Peyer's patch (tissue), 4 donors: Measurements from ENCODE around the gene IGSF22. TPM values are rescaled to one million over a fixed set of nuclear protein-coding genes. Genes with fewer than 3 reads are reported as not detected.

Source experiments
- DNase-seq, 3 donors: peaks; one replicate each; pipeline ENCODE4 v3.0.0-alpha.2; 2017 to 2019
- H3K27ac ChIP-seq, 4 donors: fragments of 200-600 bp; sonication (generic); one replicate each; pipeline ENCODE4 v1.5.1; 2016 to 2019
- H3K27me3 ChIP-seq, 2 donors: fragments of 200-600 bp; sonication (generic); one replicate each; pipeline ENCODE4 v1.5.1; 2019
- H3K36me3 ChIP-seq, 3 donors: fragments of 200-600 bp; sonication (generic); one replicate each; pipeline ENCODE4 v1.5.1; 2016 to 2019
- H3K4me1 ChIP-seq, 4 donors: fragments of 200-600 bp; sonication (generic); one replicate each; pipeline ENCODE4 v1.5.1; 2016 to 2019
- H3K4me3 ChIP-seq, 4 donors: fragments of 200-600 bp; sonication (generic); 1 replicate in 3 of 4; 2 replicates in 1 of 4; pipeline ENCODE4 v1.5.1; 2016 to 2019; ENCODE audit warnings: mild to moderate bottlenecking in 1 of 4
- H3K9me3 ChIP-seq, 4 donors: fragments of 200-600 bp; sonication (generic); one replicate each; pipeline ENCODE4 v1.5.1; 2016 to 2019; ENCODE audit warnings: mild to moderate bottlenecking in 1 of 4
- POLR2A ChIP-seq, 2 donors: fragments of 450-650 bp; IDR thresholded peaks; one replicate each; pipeline ENCODE4 v1.5.1; 2017; ENCODE audit warnings: antibody characterized with exemption in 2 of 2, mild to moderate bottlenecking in 2 of 2, moderate library complexity in 2 of 2
- total RNA-seq, 4 donors: library from RNA; depleted of rRNA; stranded (reverse); fragments of >200 nt; gene quantifications; one replicate each; pipeline ENCODE4 v1.1.0, GENCODE V29; 2016
- TF ChIP-seq, protein P1 (sequence below), 6 experiments: fragments of 450-650 bp in 4 of 6; fragments of 200-600 bp in 2 of 6; sonication (generic) in 1 of 6; IDR thresholded peaks; one replicate each; pipeline ENCODE4 v1.5.1; 2017 to 2019; ENCODE audit warnings: antibody characterized with exemption in 6 of 6, mild to moderate bottlenecking in 3 of 6, moderate library complexity in 1 of 6

Gene IGSF22
- total RNA-seq, 4 donors from 2014 or later, result not detected

DNA sequence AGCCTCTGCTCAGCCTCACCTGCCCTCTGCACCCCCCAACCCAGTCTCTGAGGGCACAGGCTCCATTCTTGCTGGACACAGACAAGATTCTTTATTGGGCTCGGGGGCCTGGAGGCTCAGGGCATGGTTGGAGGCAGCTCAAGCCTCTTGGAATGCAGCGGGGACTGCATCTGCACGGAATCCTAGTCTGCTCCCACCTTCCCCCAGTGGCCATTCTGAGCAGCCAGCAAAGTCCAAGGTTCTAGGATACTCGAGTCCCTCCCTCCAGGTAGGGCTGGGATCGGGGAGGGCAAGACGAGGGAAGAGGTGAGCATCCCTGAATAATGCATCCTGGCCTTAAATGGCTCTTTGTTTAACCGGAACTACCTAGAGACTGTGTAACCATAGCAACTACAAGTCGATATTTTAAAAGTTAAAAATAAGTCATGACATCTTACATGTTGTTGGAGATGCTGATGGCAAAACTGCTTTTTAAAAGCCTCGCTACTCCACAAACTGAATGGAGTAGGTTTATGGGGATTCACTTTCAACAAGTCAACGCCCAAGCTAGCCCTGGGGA, 10.7 kb upstream of the IGSF22 start:
- peaks cover 0 to 2% (median 0%) of the 10 kb centered on the region in 4 donors for H3K4me1 ChIP-seq
- H3K4me3 ChIP-seq, result no peak overlapping the region
- no peak for TF ChIP-seq POLR2A (IDR thresholded peaks at IDR 0.05)
- TF ChIP-seq, protein P1, sequence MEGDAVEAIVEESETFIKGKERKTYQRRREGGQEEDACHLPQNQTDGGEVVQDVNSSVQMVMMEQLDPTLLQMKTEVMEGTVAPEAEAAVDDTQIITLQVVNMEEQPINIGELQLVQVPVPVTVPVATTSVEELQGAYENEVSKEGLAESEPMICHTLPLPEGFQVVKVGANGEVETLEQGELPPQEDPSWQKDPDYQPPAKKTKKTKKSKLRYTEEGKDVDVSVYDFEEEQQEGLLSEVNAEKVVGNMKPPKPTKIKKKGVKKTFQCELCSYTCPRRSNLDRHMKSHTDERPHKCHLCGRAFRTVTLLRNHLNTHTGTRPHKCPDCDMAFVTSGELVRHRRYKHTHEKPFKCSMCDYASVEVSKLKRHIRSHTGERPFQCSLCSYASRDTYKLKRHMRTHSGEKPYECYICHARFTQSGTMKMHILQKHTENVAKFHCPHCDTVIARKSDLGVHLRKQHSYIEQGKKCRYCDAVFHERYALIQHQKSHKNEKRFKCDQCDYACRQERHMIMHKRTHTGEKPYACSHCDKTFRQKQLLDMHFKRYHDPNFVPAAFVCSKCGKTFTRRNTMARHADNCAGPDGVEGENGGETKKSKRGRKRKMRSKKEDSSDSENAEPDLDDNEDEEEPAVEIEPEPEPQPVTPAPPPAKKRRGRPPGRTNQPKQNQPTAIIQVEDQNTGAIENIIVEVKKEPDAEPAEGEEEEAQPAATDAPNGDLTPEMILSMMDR (IDR thresholded peaks at IDR 0.05), result no peak
- H3K27ac ChIP-seq, result no peak overlapping the region
- no peak for DNase-seq
- no peaks in the 10 kb centered on the region for H3K9me3 ChIP-seq
- H3K36me3 ChIP-seq, result no peaks in the 10 kb centered on the region
- no peaks in the 10 kb centered on the region for H3K27me3 ChIP-seq

DNA sequence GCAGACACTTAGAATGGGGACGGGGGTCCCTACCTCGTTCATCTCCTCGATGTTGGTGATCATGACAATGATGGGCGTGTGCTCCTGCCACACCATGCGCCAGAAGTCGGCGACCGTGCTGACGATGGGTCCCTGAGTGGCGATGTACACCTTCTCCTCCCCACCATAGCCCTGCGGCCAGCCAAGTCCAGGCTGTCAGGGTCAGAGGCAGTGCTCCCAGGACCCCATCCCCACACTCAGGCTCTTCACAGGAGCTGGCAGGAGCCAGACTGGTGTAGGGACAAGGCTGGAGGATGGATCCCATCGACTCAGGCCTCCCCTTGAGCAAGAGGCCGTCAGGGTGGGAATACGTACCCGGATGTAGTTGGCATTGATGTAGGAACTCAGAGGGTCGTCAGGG, 7.2 kb upstream of the IGSF22 start:
- H3K4me3 ChIP-seq, result no peak overlapping the region
- H3K36me3 ChIP-seq, result no peaks in the 10 kb centered on the region
- H3K4me1 ChIP-seq, result peaks cover 0 to 3% (median 0%) of the 10 kb centered on the region in 4 donors
- H3K27ac ChIP-seq, result no peak overlapping the region
- no peaks in the 10 kb centered on the region for H3K27me3 ChIP-seq
- no peak for TF ChIP-seq POLR2A (IDR thresholded peaks at IDR 0.05)
- TF ChIP-seq, protein P1 (IDR thresholded peaks at IDR 0.05), result no peak
- DNase-seq, result no peak
- no peaks in the 10 kb centered on the region for H3K9me3 ChIP-seq

DNA sequence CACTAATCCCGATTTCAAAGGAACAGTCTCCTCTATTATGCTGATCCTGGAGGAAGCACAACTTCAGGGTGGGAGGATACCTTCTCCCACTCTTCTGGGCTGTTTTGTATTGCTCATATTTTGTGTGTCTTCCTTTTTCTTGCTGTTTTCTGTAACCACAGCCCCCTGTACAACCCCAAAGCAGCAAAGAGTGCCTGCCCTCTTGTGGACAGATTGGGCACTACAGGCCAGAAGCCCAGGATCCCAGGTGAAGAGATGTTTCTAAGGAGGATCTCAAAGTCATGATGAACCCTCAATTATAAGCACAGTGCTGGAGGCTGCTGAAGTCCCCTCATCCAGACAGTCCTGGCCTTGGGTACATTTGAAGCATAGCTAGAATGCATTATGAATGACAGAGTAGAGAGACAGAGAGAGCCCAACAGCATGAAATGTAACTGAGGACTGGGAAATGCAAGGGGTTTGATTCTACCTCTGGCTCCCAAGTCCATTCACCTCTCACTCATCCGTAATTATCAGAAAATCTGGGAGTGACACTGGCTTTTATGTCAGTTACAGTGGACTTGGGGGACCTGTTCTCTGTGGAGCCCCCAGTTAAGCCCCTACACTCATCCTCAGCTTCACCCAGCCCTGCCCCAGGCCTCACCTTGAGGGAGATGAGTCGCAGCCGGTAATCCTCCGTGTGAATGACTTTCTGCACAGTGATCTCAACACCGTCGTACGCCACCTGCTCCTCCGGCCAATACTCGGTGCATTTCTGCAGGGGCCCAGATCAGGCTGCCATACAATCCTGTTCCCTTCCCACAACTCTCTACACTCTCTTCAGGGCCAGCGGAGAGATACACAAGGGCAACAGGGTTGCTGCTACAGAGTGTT, 6.2 kb upstream of the IGSF22 start:
- Histone ChIP-seq H3K4me1 (peaks cover 0 to 3% (median 0%) of the 10 kb centered on the region in 4 donors), H3K4me3 (no peak overlapping the region), H3K36me3 (no peaks in the 10 kb centered on the region), H3K27ac (no peak overlapping the region), H3K27me3 (no peaks in the 10 kb centered on the region), H3K9me3 (no peaks in the 10 kb centered on the region)
- TF ChIP-seq, protein P1 (IDR thresholded peaks at IDR 0.05), result peak; percentile 77 to 98 (median 81)
- TF ChIP-seq POLR2A (IDR thresholded peaks at IDR 0.05), result no peak
- peak; percentile 66 to 87 (median 70) for DNase-seq

DNA sequence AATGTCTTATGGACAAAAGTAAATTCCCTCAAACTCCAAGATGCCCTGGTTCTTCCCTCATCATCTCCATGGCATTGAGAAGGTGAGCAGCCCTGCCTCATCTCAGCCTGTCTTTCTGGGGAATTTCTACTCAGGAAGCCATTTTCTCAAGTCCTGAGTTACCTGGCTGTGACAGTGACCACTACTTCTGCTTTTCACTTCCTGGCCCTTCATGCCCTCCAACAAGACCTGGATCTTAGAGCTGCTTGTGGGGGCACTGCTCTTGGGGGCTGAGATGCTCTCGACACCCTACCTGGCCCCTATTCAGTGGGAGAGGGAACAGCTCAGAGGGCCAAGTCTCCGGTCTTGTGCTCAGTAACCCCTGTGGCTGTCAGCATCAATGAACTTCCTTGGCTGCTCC, 5.5 kb upstream of the IGSF22 start:
- no peaks in the 10 kb centered on the region for H3K9me3 ChIP-seq
- peaks cover 0 to 3% (median 0%) of the 10 kb centered on the region in 4 donors for H3K4me1 ChIP-seq
- H3K27ac ChIP-seq, result no peak overlapping the region
- no peak for TF ChIP-seq POLR2A (IDR thresholded peaks at IDR 0.05)
- TF ChIP-seq, protein P1 (IDR thresholded peaks at IDR 0.05), result no peak
- no peaks in the 10 kb centered on the region for H3K27me3 ChIP-seq
- H3K36me3 ChIP-seq, result no peaks in the 10 kb centered on the region
- H3K4me3 ChIP-seq, result no peak overlapping the region
- DNase-seq, result no peak

DNA sequence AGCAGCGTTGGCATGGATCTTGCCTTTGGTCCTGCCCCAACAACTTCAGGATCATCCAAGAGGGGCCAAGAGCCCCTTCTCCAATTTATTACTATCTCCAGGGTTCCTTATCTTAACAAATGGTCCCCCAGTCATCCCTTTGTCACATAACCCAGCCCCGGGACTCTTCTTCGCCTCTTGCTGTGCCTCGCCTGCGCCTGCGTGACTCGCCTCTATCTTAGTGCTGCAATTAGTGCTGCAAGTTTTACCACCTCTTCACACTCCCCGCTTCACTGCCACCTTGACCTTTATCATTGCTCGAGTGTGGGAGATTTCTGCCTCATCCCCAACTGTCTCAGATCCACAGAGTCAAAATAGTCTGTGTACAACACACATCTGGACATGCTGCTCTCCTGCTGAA, 4.0 kb upstream of the IGSF22 start:
- no peak for DNase-seq
- TF ChIP-seq, protein P1 (IDR thresholded peaks at IDR 0.05), result no peak
- TF ChIP-seq POLR2A (IDR thresholded peaks at IDR 0.05), result no peak
- no peak overlapping the region for H3K27ac ChIP-seq
- H3K4me3 ChIP-seq, result no peak overlapping the region
- no peaks in the 10 kb centered on the region for H3K9me3 ChIP-seq
- H3K27me3 ChIP-seq, result no peaks in the 10 kb centered on the region
- peaks cover 0 to 3% (median 0%) of the 10 kb centered on the region in 4 donors for H3K4me1 ChIP-seq
- H3K36me3 ChIP-seq, result no peaks in the 10 kb centered on the region
